GM18505 (cell line): Measurements from ENCODE around the gene ILDR2.

Experiments
- ATAC-seq: cut with Tn5 transposase; IDR thresholded peaks from one replicate; pipeline ENCODE4 v1.9.1; 2021; ENCODE audit not compliant: unreplicated experiment
- POLR2A ChIP-seq: IDR thresholded peaks from 4 replicates; pipeline ENCODE4 v1.6.1; 2011; ENCODE audit warnings: borderline replicate concordance; ENCODE audit not compliant: insufficient read depth, insufficient read length; ENCODE audit errors: extremely low read depth

Gene ILDR2

GRCh38 chr1:166956057-166956850 is 19.1 kb downstream of the ILDR2 start:
- ATAC-seq: no peak
- no peak for TF ChIP-seq POLR2A

- no peak for ATAC-seq
- TF ChIP-seq POLR2A: no peak
These were observed 21.8 kb downstream of the ILDR2 start for GRCh38 chr1:166953491-166953890.

- no peak for TF ChIP-seq POLR2A
- no peak for ATAC-seq
These were observed 23.2 kb downstream of the ILDR2 start for GRCh38 chr1:166952002-166952746.

GRCh38 chr1:166951050-166951449 is 24.3 kb downstream of the ILDR2 start:
- ATAC-seq: no peak
- no peak for TF ChIP-seq POLR2A

GRCh38 chr1:166950156-166950555 is 25.2 kb downstream of the ILDR2 start:
- TF ChIP-seq POLR2A: no peak
- ATAC-seq: no peak

GRCh38 chr1:166948856-166949350 is 26.4 kb downstream of the ILDR2 start:
- ATAC-seq: no peak
- no peak for TF ChIP-seq POLR2A

GRCh38 chr1:166947398-166948043 is 27.8 kb downstream of the ILDR2 start:
- ATAC-seq: no peak
- TF ChIP-seq POLR2A: no peak

GRCh38 chr1:166944186-166944967 is 31.0 kb downstream of the ILDR2 start:
- ATAC-seq: no peak
- no peak for TF ChIP-seq POLR2A

- no peak for ATAC-seq
- TF ChIP-seq POLR2A: no peak
These were observed 35.5 kb downstream of the ILDR2 start for GRCh38 chr1:166939741-166940375.

- ATAC-seq: no peak
- TF ChIP-seq POLR2A: no peak
These were observed 37.4 kb downstream of the ILDR2 start for GRCh38 chr1:166937962-166938361.

GRCh38 chr1:166937329-166937728 is 38.0 kb downstream of the ILDR2 start:
- TF ChIP-seq POLR2A: no peak

GRCh38 chr1:166933633-166934032 is 41.7 kb downstream of the ILDR2 start:
- no peak for ATAC-seq
- TF ChIP-seq POLR2A: no peak

More at GRCh38 chr1:166937329-166937728, 38.0 kb downstream of the ILDR2 start:
- no peak for ATAC-seq
